ENCODE measurements around the gene WIPI1. TPM values are rescaled to one million over a fixed set of nuclear protein-coding genes. Genes with fewer than 3 reads are reported as not detected.
A peak's percentile ranks its signal among the peaks of the same experiment; 100 is the strongest.

Gene WIPI1
- total and polyA plus RNA-seq, 2 of the 13 experiments (the other 11 are each of a cell fraction or from before 2014, with no cell fraction given): 29.4 to 141 TPM

DNA sequence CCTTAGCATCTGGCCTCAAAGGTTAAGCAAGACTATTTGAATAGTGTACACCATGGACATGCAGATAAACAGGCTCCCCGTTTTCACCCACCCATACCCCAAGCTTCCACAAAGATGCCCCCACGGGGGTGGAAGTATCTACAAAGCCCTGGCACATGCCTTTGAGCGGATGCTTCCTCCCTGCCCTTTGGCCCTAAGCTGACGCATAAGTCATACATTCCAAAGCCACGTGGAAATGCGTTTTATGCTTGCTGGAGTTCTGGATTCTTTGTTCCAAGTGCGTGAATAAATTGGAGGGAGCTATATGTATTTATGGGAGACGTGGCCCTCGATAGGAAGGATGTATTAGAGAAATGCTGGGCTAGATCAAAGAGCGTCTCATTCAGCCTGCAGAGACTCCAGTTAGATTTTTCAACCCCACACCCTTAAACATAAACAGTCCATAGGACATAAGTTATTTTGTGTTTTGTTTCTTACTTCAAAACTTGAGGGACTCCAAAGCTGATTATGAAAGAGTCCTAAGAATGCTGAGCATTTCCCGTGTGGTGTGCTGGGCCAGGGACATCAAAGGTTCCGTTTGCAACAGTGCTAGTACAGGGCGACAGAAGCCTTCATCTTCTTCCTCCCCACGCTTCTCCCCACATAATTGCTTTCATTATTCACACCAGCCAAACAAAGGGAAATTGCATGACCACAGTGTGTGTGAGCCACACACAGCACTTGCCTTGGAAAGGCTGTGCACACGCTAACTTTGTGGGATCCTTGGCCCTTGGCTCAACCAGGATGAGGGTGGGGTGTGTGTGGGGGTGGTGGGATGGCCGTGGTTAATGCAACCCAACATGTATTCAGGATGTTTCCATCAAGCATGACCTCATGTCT lies 73.6 kb downstream of the WIPI1 start (continued):
- TF ChIP-seq, protein P1, sequence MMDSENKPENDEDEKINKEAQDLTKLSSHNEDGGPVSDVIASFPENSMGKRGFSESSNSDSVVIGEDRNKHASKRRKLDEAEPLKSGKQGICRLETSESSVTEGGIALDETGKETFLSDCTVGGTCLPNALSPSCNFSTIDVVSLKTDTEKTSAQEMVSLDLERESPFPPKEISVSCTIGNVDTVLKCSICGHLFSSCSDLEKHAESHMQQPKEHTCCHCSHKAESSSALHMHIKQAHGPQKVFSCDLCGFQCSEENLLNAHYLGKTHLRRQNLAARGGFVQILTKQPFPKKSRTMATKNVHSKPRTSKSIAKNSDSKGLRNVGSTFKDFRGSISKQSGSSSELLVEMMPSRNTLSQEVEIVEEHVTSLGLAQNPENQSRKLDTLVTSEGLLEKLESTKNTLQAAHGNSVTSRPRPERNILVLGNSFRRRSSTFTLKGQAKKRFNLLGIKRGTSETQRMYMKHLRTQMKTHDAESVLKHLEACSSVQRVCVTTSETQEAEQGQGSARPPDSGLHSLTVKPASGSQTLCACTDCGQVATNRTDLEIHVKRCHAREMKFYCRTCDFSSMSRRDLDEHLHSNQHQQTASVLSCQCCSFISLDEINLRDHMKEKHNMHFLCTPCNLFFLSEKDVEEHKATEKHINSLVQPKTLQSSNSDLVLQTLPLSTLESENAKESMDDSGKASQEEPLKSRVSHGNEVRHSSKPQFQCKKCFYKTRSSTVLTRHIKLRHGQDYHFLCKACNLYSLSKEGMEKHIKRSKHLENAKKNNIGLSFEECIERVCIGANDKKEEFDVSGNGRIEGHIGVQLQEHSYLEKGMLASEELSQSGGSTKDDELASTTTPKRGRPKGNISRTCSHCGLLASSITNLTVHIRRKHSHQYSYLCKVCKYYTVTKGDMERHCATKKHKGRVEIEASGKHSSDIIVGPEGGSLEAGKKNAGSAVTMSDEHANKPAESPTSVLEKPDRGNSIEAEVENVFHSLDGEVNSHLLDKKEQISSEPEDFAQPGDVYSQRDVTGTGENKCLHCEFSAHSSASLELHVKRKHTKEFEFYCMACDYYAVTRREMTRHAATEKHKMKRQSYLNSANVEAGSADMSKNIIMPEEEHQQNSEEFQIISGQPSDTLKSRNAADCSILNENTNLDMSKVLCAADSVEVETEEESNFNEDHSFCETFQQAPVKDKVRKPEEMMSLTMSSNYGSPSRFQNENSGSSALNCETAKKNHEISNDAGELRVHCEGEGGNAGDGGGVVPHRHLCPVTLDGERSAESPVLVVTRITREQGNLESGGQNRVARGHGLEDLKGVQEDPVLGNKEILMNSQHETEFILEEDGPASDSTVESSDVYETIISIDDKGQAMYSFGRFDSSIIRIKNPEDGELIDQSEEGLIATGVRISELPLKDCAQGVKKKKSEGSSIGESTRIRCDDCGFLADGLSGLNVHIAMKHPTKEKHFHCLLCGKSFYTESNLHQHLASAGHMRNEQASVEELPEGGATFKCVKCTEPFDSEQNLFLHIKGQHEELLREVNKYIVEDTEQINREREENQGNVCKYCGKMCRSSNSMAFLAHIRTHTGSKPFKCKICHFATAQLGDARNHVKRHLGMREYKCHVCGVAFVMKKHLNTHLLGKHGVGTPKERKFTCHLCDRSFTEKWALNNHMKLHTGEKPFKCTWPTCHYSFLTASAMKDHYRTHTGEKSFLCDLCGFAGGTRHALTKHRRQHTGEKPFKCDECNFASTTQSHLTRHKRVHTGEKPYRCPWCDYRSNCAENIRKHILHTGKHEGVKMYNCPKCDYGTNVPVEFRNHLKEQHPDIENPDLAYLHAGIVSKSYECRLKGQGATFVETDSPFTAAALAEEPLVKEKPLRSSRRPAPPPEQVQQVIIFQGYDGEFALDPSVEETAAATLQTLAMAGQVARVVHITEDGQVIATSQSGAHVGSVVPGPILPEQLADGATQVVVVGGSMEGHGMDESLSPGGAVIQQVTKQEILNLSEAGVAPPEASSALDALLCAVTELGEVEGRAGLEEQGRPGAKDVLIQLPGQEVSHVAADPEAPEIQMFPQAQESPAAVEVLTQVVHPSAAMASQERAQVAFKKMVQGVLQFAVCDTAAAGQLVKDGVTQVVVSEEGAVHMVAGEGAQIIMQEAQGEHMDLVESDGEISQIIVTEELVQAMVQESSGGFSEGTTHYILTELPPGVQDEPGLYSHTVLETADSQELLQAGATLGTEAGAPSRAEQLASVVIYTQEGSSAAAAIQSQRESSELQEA (CRISPR knock-in tag; IDR thresholded peaks at IDR 0.05; ENCODE audit: not compliant biosample characterization): no peak
- TF ChIP-seq SIN3A (IDR thresholded peaks at IDR 0.05; ENCODE audit: borderline replicate concordance, low read depth, low read length): peak; percentile 46; the same call in 1 of the 2 replicates
- TF ChIP-seq ZNF816 (CRISPR knock-in tag; IDR thresholded peaks at IDR 0.05; ENCODE audit: borderline replicate concordance): no peak
- peak; percentile 84 for TF ChIP-seq TRIM24 (CRISPR knock-in tag; IDR thresholded peaks at IDR 0.05)
- TF ChIP-seq MAFK (conservative IDR thresholded peaks at IDR 0.05 in 1 of 2, IDR thresholded peaks at IDR 0.05 in 1 of 2; ENCODE audit: low read length in 2 of 2): 0 out of 4 replicates have a peak, but pooled peaks of 1 of the 2 experiments have one; percentile 10
- TF ChIP-seq MIER3 (CRISPR knock-in tag; IDR thresholded peaks at IDR 0.05; ENCODE audit: borderline replicate concordance): peak; percentile 47
- 0 out of 2 replicates have a peak, but pooled peaks have one; percentile 33 for TF ChIP-seq KLF12 (CRISPR knock-in tag; IDR thresholded peaks at IDR 0.05; ENCODE audit: borderline replicate concordance)
- peak; percentile 95 for TF ChIP-seq ZNF230 (CRISPR knock-in tag; IDR thresholded peaks at IDR 0.05)
- TF ChIP-seq, protein P2, sequence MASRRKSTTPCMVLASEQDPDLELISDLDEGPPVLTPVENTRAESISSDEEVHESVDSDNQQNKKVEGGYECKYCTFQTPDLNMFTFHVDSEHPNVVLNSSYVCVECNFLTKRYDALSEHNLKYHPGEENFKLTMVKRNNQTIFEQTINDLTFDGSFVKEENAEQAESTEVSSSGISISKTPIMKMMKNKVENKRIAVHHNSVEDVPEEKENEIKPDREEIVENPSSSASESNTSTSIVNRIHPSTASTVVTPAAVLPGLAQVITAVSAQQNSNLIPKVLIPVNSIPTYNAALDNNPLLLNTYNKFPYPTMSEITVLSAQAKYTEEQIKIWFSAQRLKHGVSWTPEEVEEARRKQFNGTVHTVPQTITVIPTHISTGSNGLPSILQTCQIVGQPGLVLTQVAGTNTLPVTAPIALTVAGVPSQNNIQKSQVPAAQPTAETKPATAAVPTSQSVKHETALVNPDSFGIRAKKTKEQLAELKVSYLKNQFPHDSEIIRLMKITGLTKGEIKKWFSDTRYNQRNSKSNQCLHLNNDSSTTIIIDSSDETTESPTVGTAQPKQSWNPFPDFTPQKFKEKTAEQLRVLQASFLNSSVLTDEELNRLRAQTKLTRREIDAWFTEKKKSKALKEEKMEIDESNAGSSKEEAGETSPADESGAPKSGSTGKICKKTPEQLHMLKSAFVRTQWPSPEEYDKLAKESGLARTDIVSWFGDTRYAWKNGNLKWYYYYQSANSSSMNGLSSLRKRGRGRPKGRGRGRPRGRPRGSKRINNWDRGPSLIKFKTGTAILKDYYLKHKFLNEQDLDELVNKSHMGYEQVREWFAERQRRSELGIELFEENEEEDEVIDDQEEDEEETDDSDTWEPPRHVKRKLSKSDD (CRISPR knock-in tag; IDR thresholded peaks at IDR 0.05; ENCODE audit: low read depth): no peak; the same call in 1 of the 2 replicates
- no peak for TF ChIP-seq YEATS2 (CRISPR knock-in tag; IDR thresholded peaks at IDR 0.05; ENCODE audit: borderline replicate concordance)
- TF ChIP-seq, protein P3, sequence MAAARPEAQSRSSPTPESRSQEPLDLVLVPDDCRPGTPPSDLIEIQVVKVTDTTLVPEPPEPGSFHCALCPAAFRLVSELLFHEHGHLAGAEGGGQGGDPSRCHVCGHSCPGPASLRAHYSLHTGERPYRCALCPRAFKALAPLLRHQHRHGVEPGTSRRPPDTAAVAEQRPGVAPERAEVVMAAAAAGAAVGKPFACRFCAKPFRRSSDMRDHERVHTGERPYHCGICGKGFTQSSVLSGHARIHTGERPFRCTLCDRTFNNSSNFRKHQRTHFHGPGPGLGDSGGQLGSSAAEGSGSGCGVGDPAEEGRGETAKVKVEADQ (CRISPR knock-in tag; IDR thresholded peaks at IDR 0.05; ENCODE audit: borderline replicate concordance): peak; percentile 33; the same call in 1 of the 2 replicates
- peak; percentile 51; the same call in 1 of the 2 replicates for TF ChIP-seq POGZ (CRISPR knock-in tag; IDR thresholded peaks at IDR 0.05)
- TF ChIP-seq MTF1 (CRISPR knock-in tag; IDR thresholded peaks at IDR 0.05): no peak
- peak; percentile 71; the same call in 1 of the 2 replicates for TF ChIP-seq FOXK1 (CRISPR knock-in tag; IDR thresholded peaks at IDR 0.05; ENCODE audit: borderline replicate concordance, low read depth)
- peak; percentile 25; the same call in 1 of the 2 replicates for TF ChIP-seq RELA (CRISPR knock-in tag; IDR thresholded peaks at IDR 0.05)
- 0 out of 2 replicates have a peak, but pooled peaks have one; percentile 57 for TF ChIP-seq ZNF235 (CRISPR knock-in tag; IDR thresholded peaks at IDR 0.05; ENCODE audit: borderline replicate concordance)

Data from HepG2 (cell line).